Peyer's patch (tissue), 4 donors: ENCODE results near the gene TMEM175. TPM values are rescaled to one million over a fixed set of nuclear protein-coding genes. Genes with fewer than 3 reads are reported as not detected.

Experiments
- DNase-seq, 3 donors: peaks; one replicate each; pipeline ENCODE4 v3.0.0-alpha.2; 2017 to 2019
- H3K27ac ChIP-seq, 4 donors: fragments of 200-600 bp; sonication (generic); one replicate each; pipeline ENCODE4 v1.5.1; 2016 to 2019
- H3K27me3 ChIP-seq, 2 donors: fragments of 200-600 bp; sonication (generic); one replicate each; pipeline ENCODE4 v1.5.1; 2019
- H3K36me3 ChIP-seq, 3 donors: fragments of 200-600 bp; sonication (generic); one replicate each; pipeline ENCODE4 v1.5.1; 2016 to 2019
- H3K4me1 ChIP-seq, 4 donors: fragments of 200-600 bp; sonication (generic); one replicate each; pipeline ENCODE4 v1.5.1; 2016 to 2019
- H3K4me3 ChIP-seq, 4 donors: fragments of 200-600 bp; sonication (generic); 1 replicate in 3 of 4; 2 replicates in 1 of 4; pipeline ENCODE4 v1.5.1; 2016 to 2019; ENCODE audit warnings: mild to moderate bottlenecking in 1 of 4
- H3K9me3 ChIP-seq, 4 donors: fragments of 200-600 bp; sonication (generic); one replicate each; pipeline ENCODE4 v1.5.1; 2016 to 2019; ENCODE audit warnings: mild to moderate bottlenecking in 1 of 4
- CTCF ChIP-seq, 6 experiments: fragments of 450-650 bp in 4 of 6; fragments of 200-600 bp in 2 of 6; sonication (generic) in 1 of 6; IDR thresholded peaks; one replicate each; pipeline ENCODE4 v1.5.1; 2017 to 2019; ENCODE audit warnings: antibody characterized with exemption in 6 of 6, mild to moderate bottlenecking in 3 of 6, moderate library complexity in 1 of 6
- POLR2A ChIP-seq, 2 donors: fragments of 450-650 bp; IDR thresholded peaks; one replicate each; pipeline ENCODE4 v1.5.1; 2017; ENCODE audit warnings: antibody characterized with exemption in 2 of 2, mild to moderate bottlenecking in 2 of 2, moderate library complexity in 2 of 2
- total RNA-seq, 4 donors: library from RNA; depleted of rRNA; stranded (reverse); fragments of >200 nt; gene quantifications; one replicate each; pipeline ENCODE4 v1.1.0, GENCODE V29; 2016

Gene TMEM175
- total RNA-seq, 4 donors from 2014 or later = 46.1 to 111 (median 56.6) TPM

DNA sequence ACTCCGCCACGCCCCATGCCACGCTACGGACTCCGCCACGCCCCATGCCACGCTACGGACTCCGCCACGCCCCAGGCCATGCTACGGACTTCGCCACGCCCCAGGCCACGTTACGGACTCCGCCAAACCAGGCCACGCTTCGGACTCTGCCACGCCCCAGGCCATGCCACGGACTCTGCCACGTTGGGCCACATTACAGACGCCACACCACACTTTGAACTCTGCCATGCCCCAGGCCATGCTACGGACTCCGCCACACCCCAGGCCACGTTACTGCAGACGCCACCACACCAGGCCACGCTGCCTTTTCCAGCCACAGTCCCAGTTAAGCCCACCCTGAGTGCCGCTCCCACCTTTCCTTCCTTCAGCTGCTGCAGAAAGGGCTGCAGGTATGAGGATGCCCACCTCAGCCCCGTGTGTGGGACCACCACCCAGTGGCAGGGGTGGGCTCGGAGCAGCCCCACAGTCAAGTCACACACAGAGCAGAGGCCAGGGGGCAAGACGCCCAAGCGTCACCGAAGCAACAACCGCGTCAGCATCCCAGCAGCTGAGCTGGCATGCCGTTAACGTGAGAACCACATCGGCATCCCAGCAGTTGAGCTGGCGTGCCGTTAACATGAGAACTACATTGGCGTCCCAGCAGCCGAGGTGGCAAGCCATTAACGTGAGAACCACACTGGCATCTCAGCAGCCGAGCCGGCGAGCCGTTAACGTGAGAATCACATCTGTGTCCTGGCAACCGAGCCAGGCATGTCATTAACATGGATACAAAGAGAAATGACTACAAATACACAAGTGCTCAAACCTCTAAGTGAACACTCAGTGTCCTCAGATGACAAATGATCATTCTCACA, 26.5 kb upstream of the TMEM175 start:
- Histone ChIP-seq H3K27me3 (no peaks in the 10 kb centered on the region), H3K4me3 (no peak overlapping the region), H3K9me3 (peaks cover 0 to 4% (median 0%) of the 10 kb centered on the region in 4 donors), H3K36me3 (peaks cover 0 to 76% (median 0%) of the 10 kb centered on the region in 3 donors), H3K27ac (no peak overlapping the region), H3K4me1 (no peaks in the 10 kb centered on the region)
- no peak for TF ChIP-seq POLR2A (IDR thresholded peaks at IDR 0.05)
- TF ChIP-seq CTCF (IDR thresholded peaks at IDR 0.05) = no peak
- DNase-seq = no peak

DNA sequence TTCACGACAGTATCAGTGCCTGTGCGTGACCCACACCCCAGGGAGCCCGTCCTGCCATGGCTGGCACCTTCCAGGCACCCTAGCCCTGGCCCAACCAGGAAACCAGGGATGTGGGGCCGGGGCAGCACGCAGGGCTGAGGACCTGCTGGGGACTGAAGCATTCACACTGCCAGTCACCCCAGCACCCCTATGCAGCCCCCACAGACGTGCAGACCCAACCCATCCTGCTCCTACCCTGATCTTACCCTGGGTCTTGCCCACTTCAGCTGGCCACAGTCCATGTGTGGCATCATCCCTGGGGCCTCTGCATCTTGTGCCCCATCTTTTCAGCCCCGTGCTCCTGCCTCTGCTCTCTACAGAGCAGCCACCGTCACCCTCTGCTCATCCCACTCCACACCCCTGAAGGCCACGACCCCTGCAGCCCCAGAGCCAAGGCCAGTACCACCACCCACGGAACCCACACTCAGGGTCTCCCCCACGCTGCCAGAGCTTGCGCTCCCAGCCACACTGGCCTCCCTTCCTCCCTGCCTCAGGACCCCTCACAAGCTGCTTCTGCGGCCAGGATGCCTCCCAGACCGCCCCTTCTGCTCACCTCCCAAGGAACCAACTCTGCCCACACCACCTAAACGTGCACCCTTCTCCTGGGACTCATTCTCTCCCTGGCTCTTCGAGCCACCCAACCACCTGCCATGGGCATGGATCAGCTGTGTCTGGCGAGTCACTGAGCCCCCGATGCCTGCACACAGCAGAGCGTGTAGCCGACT, 25.7 kb upstream of the TMEM175 start:
- peaks cover 0 to 76% (median 0%) of the 10 kb centered on the region in 3 donors for H3K36me3 ChIP-seq
- no peaks in the 10 kb centered on the region for H3K27me3 ChIP-seq
- TF ChIP-seq CTCF (IDR thresholded peaks at IDR 0.05) (no peak), POLR2A (IDR thresholded peaks at IDR 0.05) (no peak)
- H3K9me3 ChIP-seq = peaks cover 0 to 4% (median 0%) of the 10 kb centered on the region in 4 donors
- no peaks in the 10 kb centered on the region for H3K4me1 ChIP-seq
- H3K4me3 ChIP-seq = no peak overlapping the region
- no peak for DNase-seq
- no peak overlapping the region for H3K27ac ChIP-seq

GRCh38 chr4:907103-907400, 25.2 kb upstream of the TMEM175 start:
- no peak for DNase-seq
- Histone ChIP-seq H3K4me1 (peaks cover 0 to 3% (median 0%) of the 10 kb centered on the region in 4 donors), H3K4me3 (no peak overlapping the region), H3K27ac (no peak overlapping the region), H3K27me3 (no peaks in the 10 kb centered on the region), H3K9me3 (peaks cover 0 to 4% (median 0%) of the 10 kb centered on the region in 4 donors), H3K36me3 (peaks cover 0 to 77% (median 0%) of the 10 kb centered on the region in 3 donors)
- no peak for TF ChIP-seq CTCF (IDR thresholded peaks at IDR 0.05)
- TF ChIP-seq POLR2A (IDR thresholded peaks at IDR 0.05) = no peak

GRCh38 chr4:907691-908425, 24.4 kb upstream of the TMEM175 start:
- DNase-seq = no peak
- Histone ChIP-seq H3K27me3 (no peaks in the 10 kb centered on the region), H3K36me3 (peaks cover 0 to 77% (median 0%) of the 10 kb centered on the region in 3 donors), H3K4me3 (no peak overlapping the region), H3K27ac (no peak overlapping the region), H3K4me1 (peaks cover 0 to 7% (median 0%) of the 10 kb centered on the region in 4 donors), H3K9me3 (peaks cover 0 to 4% (median 0%) of the 10 kb centered on the region in 4 donors)
- no peak for TF ChIP-seq POLR2A (IDR thresholded peaks at IDR 0.05)
- TF ChIP-seq CTCF (IDR thresholded peaks at IDR 0.05) = no peak

GRCh38 chr4:909131-909571, 23.1 kb upstream of the TMEM175 start:
- no peak for TF ChIP-seq POLR2A (IDR thresholded peaks at IDR 0.05)
- no peak for TF ChIP-seq CTCF (IDR thresholded peaks at IDR 0.05)
- Histone ChIP-seq H3K27me3 (no peaks in the 10 kb centered on the region), H3K27ac (no peak overlapping the region), H3K4me3 (no peak overlapping the region), H3K4me1 (peaks cover 0 to 7% (median 0%) of the 10 kb centered on the region in 4 donors), H3K36me3 (peaks cover 0 to 70% (median 0%) of the 10 kb centered on the region in 3 donors), H3K9me3 (peaks cover 0 to 4% (median 0%) of the 10 kb centered on the region in 4 donors)
- no peak for DNase-seq
